ENCODE data around the gene AGMAT. TPM values are rescaled to one million over a fixed set of nuclear protein-coding genes. Genes with fewer than 3 reads are reported as not detected.
A peak's percentile ranks its signal among the peaks of the same experiment; 100 is the strongest.

Gene AGMAT
- total and polyA plus RNA-seq, 9 of the 15 experiments (the other 6 are each of a cell fraction or from before 2014, with no cell fraction given) = not detected

DNA sequence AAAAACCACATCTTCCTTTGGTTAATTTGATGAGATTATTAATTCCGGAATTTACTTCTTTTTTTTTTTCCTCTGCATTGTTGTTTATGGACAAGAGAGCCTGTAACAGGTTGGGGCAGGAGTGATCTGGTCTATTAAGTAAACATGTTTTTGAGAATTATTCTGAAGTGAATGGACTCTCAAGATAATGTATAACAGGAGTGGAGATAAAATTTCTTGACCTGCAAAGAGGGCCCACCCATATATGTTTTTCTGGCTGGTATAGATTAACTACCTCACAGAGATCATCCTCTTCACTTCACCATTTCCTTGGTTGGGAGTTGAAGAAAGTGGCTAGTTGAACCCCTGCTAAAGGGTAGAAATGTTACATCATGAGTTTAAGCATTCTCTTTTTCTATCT, 43.2 kb upstream of the AGMAT start (continued):
- TF ChIP-seq MTF1 (CRISPR knock-in tag; IDR thresholded peaks at IDR 0.05; ENCODE audit: borderline replicate concordance) (no peak), HSF4 (CRISPR knock-in tag; IDR thresholded peaks at IDR 0.05; ENCODE audit: borderline replicate concordance) (no peak), RB1 (IDR thresholded peaks at IDR 0.05; ENCODE audit: low read depth) (no peak), POLR2AphosphoS2 (IDR thresholded peaks at IDR 0.05; ENCODE audit: low read length) (no peak), CHD1 (IDR thresholded peaks at IDR 0.05; ENCODE audit: low read length) (no peak), ILK (tag; IDR thresholded peaks at IDR 0.05; ENCODE audit: borderline replicate concordance, low read depth) (no peak), LEF1 (IDR thresholded peaks at IDR 0.05) (peak; percentile 75), L3MBTL2 (IDR thresholded peaks at IDR 0.05) (no peak), EP400 (IDR thresholded peaks at IDR 0.05) (no peak), TSC22D4 (tag; IDR thresholded peaks at IDR 0.05) (no peak), DIDO1 (tag; IDR thresholded peaks at IDR 0.05; ENCODE audit: low read depth) (no peak), RBM15 (IDR thresholded peaks at IDR 0.05; ENCODE audit: insufficient read depth, low read length) (no peak), ZKSCAN8 (CRISPR knock-in tag; IDR thresholded peaks at IDR 0.05) (no peak), NR4A1 (CRISPR knock-in tag; IDR thresholded peaks at IDR 0.05) (no peak), NR4A1 (tag; IDR thresholded peaks at IDR 0.05) (no peak), FOXP1 (CRISPR knock-in tag; IDR thresholded peaks at IDR 0.05) (no peak), ZNF133 (CRISPR knock-in tag; IDR thresholded peaks at IDR 0.05) (no peak)
- TF ChIP-seq, protein P1, sequence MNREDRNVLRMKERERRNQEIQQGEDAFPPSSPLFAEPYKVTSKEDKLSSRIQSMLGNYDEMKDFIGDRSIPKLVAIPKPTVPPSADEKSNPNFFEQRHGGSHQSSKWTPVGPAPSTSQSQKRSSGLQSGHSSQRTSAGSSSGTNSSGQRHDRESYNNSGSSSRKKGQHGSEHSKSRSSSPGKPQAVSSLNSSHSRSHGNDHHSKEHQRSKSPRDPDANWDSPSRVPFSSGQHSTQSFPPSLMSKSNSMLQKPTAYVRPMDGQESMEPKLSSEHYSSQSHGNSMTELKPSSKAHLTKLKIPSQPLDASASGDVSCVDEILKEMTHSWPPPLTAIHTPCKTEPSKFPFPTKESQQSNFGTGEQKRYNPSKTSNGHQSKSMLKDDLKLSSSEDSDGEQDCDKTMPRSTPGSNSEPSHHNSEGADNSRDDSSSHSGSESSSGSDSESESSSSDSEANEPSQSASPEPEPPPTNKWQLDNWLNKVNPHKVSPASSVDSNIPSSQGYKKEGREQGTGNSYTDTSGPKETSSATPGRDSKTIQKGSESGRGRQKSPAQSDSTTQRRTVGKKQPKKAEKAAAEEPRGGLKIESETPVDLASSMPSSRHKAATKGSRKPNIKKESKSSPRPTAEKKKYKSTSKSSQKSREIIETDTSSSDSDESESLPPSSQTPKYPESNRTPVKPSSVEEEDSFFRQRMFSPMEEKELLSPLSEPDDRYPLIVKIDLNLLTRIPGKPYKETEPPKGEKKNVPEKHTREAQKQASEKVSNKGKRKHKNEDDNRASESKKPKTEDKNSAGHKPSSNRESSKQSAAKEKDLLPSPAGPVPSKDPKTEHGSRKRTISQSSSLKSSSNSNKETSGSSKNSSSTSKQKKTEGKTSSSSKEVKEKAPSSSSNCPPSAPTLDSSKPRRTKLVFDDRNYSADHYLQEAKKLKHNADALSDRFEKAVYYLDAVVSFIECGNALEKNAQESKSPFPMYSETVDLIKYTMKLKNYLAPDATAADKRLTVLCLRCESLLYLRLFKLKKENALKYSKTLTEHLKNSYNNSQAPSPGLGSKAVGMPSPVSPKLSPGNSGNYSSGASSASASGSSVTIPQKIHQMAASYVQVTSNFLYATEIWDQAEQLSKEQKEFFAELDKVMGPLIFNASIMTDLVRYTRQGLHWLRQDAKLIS (CRISPR knock-in tag; IDR thresholded peaks at IDR 0.05) = peak; percentile 43; the same call in 1 of the 2 replicates
- TF ChIP-seq, protein P2, sequence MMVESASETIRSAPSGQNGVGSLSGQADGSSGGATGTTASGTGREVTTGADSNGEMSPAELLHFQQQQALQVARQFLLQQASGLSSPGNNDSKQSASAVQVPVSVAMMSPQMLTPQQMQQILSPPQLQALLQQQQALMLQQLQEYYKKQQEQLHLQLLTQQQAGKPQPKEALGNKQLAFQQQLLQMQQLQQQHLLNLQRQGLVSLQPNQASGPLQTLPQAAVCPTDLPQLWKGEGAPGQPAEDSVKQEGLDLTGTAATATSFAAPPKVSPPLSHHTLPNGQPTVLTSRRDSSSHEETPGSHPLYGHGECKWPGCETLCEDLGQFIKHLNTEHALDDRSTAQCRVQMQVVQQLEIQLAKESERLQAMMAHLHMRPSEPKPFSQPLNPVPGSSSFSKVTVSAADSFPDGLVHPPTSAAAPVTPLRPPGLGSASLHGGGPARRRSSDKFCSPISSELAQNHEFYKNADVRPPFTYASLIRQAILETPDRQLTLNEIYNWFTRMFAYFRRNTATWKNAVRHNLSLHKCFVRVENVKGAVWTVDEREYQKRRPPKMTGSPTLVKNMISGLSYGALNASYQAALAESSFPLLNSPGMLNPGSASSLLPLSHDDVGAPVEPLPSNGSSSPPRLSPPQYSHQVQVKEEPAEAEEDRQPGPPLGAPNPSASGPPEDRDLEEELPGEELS (CRISPR knock-in tag; IDR thresholded peaks at IDR 0.05; ENCODE audit: borderline replicate concordance) = no peak
- TF ChIP-seq, protein P3, sequence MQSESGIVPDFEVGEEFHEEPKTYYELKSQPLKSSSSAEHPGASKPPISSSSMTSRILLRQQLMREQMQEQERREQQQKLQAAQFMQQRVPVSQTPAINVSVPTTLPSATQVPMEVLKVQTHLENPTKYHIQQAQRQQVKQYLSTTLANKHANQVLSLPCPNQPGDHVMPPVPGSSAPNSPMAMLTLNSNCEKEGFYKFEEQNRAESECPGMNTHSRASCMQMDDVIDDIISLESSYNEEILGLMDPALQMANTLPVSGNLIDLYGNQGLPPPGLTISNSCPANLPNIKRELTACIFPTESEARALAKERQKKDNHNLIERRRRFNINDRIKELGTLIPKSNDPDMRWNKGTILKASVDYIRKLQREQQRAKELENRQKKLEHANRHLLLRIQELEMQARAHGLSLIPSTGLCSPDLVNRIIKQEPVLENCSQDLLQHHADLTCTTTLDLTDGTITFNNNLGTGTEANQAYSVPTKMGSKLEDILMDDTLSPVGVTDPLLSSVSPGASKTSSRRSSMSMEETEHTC (IDR thresholded peaks at IDR 0.05) = no peak
- TF ChIP-seq, protein P4, sequence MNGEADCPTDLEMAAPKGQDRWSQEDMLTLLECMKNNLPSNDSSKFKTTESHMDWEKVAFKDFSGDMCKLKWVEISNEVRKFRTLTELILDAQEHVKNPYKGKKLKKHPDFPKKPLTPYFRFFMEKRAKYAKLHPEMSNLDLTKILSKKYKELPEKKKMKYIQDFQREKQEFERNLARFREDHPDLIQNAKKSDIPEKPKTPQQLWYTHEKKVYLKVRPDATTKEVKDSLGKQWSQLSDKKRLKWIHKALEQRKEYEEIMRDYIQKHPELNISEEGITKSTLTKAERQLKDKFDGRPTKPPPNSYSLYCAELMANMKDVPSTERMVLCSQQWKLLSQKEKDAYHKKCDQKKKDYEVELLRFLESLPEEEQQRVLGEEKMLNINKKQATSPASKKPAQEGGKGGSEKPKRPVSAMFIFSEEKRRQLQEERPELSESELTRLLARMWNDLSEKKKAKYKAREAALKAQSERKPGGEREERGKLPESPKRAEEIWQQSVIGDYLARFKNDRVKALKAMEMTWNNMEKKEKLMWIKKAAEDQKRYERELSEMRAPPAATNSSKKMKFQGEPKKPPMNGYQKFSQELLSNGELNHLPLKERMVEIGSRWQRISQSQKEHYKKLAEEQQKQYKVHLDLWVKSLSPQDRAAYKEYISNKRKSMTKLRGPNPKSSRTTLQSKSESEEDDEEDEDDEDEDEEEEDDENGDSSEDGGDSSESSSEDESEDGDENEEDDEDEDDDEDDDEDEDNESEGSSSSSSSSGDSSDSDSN (IDR thresholded peaks at IDR 0.05; ENCODE audit: borderline replicate concordance in 1 of 2, low read depth in 2 of 2, low read length in 2 of 2) = no peak

Measured in K562 (cell line).